DND-41 (cell line): ENCODE measurements around the gene CFAP90.

ENCODE experiments used
- ATAC-seq: fragments of 200-7000 bp; cut with Tn5 transposase; 3 replicates; pipeline ENCODE4 v1.9.1; 2021; ENCODE audit warnings: low read depth; ENCODE audit not compliant: insufficient read depth
- DNase-seq: peaks from one replicate; pipeline ENCODE4 v3.0.0-alpha.2; 2020
- H2AFZ ChIP-seq: 2 replicates; pipeline ENCODE4 v1.6.0; 2012; ENCODE audit warnings: low read depth, low read length
- H3K27ac ChIP-seq: 2 replicates; pipeline ENCODE4 v1.5.1; 2012; ENCODE audit warnings: low read length, inconsistent platforms
- H3K27me3 ChIP-seq: fragments of 200-600 bp; sonication (generic); 2 replicates; pipeline ENCODE4 v1.6.0; 2012; ENCODE audit warnings: low read length, mild to moderate bottlenecking, inconsistent platforms; ENCODE audit not compliant: insufficient read depth, poor library complexity
- H3K36me3 ChIP-seq: 2 replicates; pipeline ENCODE4 v1.5.1; 2012; ENCODE audit warnings: low read length, inconsistent platforms; ENCODE audit not compliant: insufficient read depth
- H3K4me1 ChIP-seq: 2 replicates; pipeline ENCODE4 v1.5.1; 2012; ENCODE audit warnings: mild to moderate bottlenecking, low read length; ENCODE audit not compliant: insufficient read depth
- H3K4me2 ChIP-seq: 2 replicates; pipeline ENCODE4 v1.6.0; 2012; ENCODE audit warnings: mild to moderate bottlenecking, moderate library complexity, low read length, inconsistent platforms; ENCODE audit not compliant: insufficient read depth
- H3K4me3 ChIP-seq, 2 experiments: fragments of 200-600 bp in 1 of 2; shearing (Covaris generic) in 1 of 2; 2 replicates each; pipeline ENCODE4 v1.5.1; 2012 to 2016; ENCODE audit warnings: inconsistent platforms in 2 of 2, low read length in 2 of 2, mild to moderate bottlenecking in 2 of 2, low read depth in 1 of 2, moderate library complexity in 1 of 2
- H3K79me2 ChIP-seq: 2 replicates; pipeline ENCODE4 v1.6.0; 2012; ENCODE audit warnings: low read length, inconsistent platforms; ENCODE audit not compliant: insufficient read depth
- H3K9ac ChIP-seq: 2 replicates; pipeline ENCODE4 v1.6.0; 2012; ENCODE audit warnings: low read depth, mild to moderate bottlenecking, inconsistent platforms, low read length, moderate library complexity
- H3K9me3 ChIP-seq: 2 replicates; pipeline ENCODE4 v1.5.1; 2012; ENCODE audit warnings: low read length, moderate library complexity, mild to moderate bottlenecking, inconsistent platforms; ENCODE audit not compliant: insufficient read depth, severe bottlenecking
- H4K20me1 ChIP-seq: 2 replicates; pipeline ENCODE4 v1.6.0; 2012; ENCODE audit warnings: low read length; ENCODE audit not compliant: insufficient read depth
- CTCF ChIP-seq: IDR thresholded peaks from 2 replicates; pipeline ENCODE4 v1.5.1; 2012; ENCODE audit warnings: borderline replicate concordance, low read length, moderate library complexity, mild to moderate bottlenecking; ENCODE audit not compliant: poor library complexity, severe bottlenecking; ENCODE audit errors: extremely low read depth
- EZH2 ChIP-seq: IDR thresholded peaks from 3 replicates; pipeline ENCODE4 v1.6.1; 2012; ENCODE audit warnings: borderline replicate concordance, low read depth, mild to moderate bottlenecking, moderate library complexity, low read length, inconsistent platforms; ENCODE audit not compliant: severe bottlenecking

Gene CFAP90

GRCh38 chr5:7794311-7794710, 56.6 kb downstream of the CFAP90 start:
- no peak overlapping the region for H3K4me2 ChIP-seq
- H3K9me3 ChIP-seq = no peaks in the 10 kb centered on the region
- no peaks in the 10 kb centered on the region for H3K4me1 ChIP-seq
- H3K4me3 ChIP-seq = no peak overlapping the region
- H3K27ac ChIP-seq = no peak overlapping the region
- no peak overlapping the region for H2AFZ ChIP-seq
- DNase-seq = no peak
- H3K27me3 ChIP-seq = peaks cover 6% of the 10 kb centered on the region
- no peak for ATAC-seq
- TF ChIP-seq CTCF = no peak
- no peak for TF ChIP-seq EZH2
- no peaks in the 10 kb centered on the region for H4K20me1 ChIP-seq
- H3K9ac ChIP-seq = no peak overlapping the region
- no peaks in the 10 kb centered on the region for H3K36me3 ChIP-seq
- no peaks in the 10 kb centered on the region for H3K79me2 ChIP-seq

GRCh38 chr5:7793895-7794294, 57.0 kb downstream of the CFAP90 start:
- Histone ChIP-seq H3K4me3 (no peak overlapping the region), H3K4me1 (no peaks in the 10 kb centered on the region), H3K9me3 (no peaks in the 10 kb centered on the region), H3K27me3 (peaks cover 6% of the 10 kb centered on the region), H3K27ac (no peak overlapping the region), H3K79me2 (no peaks in the 10 kb centered on the region), H3K4me2 (no peak overlapping the region), H3K36me3 (no peaks in the 10 kb centered on the region), H3K9ac (no peak overlapping the region), H2AFZ (no peak overlapping the region), H4K20me1 (no peaks in the 10 kb centered on the region)
- TF ChIP-seq EZH2 (no peak), CTCF (no peak)
- ATAC-seq (no peak), DNase-seq (no peak)

GRCh38 chr5:7789567-7789966, 61.4 kb downstream of the CFAP90 start:
- no peak for DNase-seq
- Histone ChIP-seq H3K4me2 (no peak overlapping the region), H3K36me3 (no peaks in the 10 kb centered on the region)

More at GRCh38 chr5:7789567-7789966, 61.4 kb downstream of the CFAP90 start:
- H3K27ac ChIP-seq = no peak overlapping the region
- H3K9me3 ChIP-seq = no peaks in the 10 kb centered on the region
- H3K9ac ChIP-seq = no peak overlapping the region
- H2AFZ ChIP-seq = no peak overlapping the region
- no peaks in the 10 kb centered on the region for H3K4me1 ChIP-seq
- H3K4me3 ChIP-seq = no peak overlapping the region
- TF ChIP-seq EZH2 = no peak
- no peak for TF ChIP-seq CTCF
- H4K20me1 ChIP-seq = no peaks in the 10 kb centered on the region
- H3K79me2 ChIP-seq = no peaks in the 10 kb centered on the region
- peaks cover 2% of the 10 kb centered on the region for H3K27me3 ChIP-seq
- no peak for ATAC-seq
